HG02571 (cell line): Measurements from ENCODE around the gene TRABD2B.
"Not testable (repeated sequence)": the region's sequence is repeated elsewhere in the genome, so short reads cannot be mapped to it uniquely, and the experiment has no call there.

Source experiments
- ATAC-seq: cut with Tn5 transposase; IDR thresholded peaks from one replicate; pipeline ENCODE4 v1.9.1; 2021; ENCODE audit warnings: mild to moderate bottlenecking, moderate library complexity; ENCODE audit not compliant: unreplicated experiment

Gene TRABD2B

DNA sequence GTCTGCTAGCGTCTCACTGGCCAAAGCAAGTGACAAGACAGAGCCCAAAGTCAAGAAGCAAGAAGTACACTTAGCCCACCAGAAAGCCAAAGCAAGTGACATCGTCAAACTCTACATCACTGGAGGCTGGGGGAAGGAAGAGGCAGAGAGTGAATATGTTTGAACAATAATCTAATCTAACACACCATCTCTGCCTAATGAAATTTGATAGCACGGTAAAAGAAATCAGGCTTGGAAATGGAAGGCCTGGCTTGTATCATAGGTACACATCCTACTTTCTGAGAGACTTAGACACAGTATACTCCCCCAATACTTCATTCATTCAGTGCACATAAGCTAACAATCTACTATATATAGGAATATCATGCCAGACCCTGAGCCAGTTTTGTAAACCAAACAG lies 26.3 kb downstream of the TRABD2B start:
- ATAC-seq = no peak

DNA sequence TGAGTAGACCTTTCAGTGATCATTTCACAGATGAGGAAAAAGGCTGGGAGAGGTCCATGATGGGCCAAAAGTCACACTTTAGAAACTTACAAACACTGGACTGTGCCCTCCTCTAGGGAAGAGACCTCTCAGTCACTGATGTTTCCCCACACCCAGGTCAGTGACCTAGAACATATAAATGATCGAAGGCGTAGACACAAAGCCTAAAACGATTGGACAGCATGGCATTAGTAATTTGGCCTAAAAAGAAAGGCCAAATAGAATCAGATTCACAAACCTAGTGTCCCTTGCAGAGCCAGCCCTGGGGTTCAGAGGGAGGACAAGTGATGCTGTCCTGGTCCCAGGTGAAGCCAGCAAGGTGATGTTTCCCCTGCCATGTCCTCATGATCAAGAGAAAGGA lies 27.7 kb downstream of the TRABD2B start:
- ATAC-seq = no peak

DNA sequence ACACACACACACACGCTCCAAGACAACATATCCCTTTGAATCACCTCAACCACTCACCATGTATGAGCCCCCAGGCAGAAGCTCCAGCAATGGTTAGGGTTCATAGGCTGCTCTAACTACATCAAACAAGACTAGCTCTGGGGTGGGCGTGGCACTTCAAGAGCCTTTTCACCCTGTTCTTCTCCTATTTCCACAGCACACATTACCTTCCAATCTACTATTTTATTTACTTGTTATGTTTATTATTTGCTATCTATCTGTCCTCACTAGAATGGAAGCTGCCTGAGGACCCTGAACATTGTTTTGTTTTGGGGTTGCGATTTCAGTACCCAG lies 28.7 kb downstream of the TRABD2B start:
- ATAC-seq = no peak

DNA sequence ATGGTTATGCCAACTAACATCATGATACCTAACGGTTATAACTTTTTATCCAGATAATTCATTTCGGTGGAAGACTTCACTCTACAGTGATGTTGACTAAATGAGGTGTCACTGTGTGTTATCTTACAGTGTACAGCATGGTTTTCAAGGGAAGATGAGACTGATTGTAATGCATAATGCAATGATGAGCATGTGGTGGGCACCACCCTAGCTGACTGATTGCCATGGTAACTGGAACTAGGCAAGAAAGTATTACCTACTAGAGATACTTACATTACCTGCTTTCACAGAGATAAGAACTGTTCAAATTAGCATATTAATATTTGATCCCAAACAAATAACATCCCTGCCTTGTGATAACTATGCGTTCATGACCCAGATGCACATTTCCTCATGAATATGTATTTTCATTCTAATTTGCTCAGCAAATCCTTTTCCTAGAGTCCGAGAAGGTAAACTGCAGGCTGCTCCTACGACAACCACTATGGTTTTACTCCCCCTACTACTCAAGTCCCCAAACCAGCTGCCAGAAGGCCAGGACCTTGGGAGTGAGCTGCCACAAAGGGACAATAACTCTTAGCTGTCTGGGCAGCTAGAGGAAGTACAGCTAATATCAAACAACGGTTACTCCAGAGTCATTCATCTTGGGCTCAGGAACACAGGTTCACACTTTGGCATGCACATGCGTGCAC lies 29.2 kb downstream of the TRABD2B start:
- no peak for ATAC-seq

DNA sequence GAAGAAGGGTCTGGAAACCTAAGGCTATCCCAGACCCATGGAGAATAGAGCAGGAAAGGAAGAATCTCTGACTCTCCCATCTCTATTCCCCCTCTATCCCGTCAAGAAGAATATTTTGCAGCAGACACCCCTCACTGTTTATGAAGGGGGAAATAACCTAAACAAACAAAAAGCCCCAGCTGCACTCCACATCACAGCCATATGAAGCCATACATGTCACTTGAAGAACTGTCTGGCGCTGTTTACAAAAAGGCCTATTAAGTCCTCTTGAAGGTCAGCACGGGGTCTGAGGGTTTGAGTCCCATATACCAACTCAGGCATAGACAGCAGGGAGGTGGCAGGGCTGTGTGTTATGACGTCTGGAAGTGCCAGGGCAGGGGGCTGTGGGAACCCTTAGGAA lies 31.4 kb downstream of the TRABD2B start:
- ATAC-seq = no peak

DNA sequence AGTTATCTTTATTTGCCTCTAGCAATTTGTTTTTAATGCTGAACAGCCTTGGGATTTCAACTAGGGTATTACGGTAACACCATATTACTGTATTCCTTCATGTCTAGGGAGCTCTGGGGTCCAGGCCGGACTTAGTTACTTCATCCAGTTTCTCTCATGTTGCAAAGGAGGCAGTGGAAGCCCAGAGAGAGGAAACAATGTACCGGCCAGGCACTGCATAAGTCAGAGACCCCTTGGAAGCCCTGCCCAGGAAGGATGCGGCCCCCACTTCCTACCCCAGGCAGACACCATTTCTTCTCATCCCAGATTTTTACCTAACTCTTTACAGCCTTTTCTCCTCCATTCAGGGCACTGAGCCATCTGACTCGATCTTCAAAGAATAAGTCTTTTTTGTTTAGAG lies 32.5 kb downstream of the TRABD2B start:
- no peak for ATAC-seq

DNA sequence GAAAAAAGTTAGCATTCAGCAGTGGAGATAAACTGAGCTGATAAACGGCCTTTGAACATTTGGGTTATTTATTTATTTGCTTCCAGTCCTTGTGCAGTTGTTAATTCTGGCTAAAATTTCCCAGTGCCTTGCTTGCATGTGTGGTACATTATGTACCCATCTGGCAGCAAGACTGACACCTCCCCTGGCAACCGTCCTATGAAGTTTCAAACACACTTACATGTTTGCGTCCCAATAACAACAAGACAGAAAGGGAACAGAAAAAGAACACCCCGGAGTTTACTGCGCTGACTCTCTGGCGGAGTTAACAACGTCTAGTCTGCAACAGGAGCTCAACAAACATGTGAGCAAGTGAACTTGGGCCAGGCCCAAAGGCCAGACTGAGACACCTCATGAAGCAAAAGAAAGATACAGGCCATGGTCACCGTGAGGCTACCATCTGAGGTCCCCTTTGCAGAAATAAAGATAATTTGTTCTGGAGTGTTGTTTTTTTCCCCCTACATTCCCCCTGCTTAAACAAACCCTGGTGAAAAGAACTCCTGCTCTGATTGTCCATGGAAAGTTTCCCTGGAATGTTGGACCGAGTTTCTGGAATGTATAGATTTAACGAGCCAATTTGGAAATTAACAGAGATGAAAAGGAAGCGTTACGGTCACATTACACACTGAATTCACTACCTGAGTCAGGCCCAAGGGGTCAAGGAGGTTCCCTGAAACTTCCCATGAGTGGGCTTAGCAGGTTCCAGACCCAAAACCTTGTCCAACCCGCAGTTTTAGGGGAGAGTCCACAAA lies 33.4 kb downstream of the TRABD2B start:
- ATAC-seq = no peak

DNA sequence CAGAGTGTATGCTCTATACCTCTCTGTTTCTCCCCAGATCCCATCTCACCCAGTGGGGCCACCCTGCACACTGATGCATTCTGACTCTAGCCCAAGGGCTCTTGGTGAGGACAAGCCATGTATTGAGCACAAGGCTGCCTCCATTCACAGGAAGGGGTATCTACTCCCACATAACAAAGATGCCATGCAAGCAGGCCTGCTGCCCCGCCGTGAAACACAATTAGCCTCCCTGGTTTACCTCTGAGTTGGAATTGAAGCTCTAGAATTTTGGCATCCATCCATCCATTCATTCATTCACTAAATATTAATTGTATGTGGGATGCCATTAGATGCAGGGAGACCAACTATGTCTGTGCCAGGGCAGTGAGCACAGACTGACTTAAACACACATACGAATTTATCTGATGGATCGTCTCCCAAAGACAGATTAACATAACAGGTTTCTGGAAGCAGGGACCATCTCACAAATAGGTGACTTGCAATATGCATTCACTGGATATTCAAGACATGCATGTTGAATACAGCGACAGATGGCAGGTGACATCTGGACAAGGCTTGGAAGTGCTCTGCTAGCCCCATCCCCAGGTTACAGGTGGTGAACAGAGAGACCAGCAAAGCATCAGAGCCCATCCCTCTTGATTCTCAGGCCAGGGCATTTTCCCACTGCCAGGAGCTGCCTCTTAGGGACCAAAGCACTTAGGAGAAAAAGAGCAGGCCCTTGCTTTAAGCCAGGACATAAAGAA lies 34.3 kb downstream of the TRABD2B start:
- no peak for ATAC-seq

DNA sequence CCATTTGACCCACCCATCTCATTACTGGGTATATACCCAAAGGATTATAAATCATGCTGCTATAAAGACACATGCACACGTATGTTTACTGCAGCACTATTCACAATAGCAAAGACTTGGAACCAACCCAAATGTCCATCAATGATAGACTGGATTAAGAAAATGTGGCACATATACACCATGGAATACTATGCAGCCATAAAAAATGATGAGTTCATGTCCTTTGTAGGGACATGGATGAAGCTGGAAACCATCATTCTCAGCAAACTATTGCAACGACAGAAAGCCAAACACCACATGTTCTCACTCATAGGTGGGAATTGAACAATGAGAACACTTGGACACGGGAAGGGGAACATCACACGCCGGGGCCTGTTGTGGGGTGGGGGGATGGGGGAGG lies 35.4 kb downstream of the TRABD2B start:
- ATAC-seq = not testable (repeated sequence)

DNA sequence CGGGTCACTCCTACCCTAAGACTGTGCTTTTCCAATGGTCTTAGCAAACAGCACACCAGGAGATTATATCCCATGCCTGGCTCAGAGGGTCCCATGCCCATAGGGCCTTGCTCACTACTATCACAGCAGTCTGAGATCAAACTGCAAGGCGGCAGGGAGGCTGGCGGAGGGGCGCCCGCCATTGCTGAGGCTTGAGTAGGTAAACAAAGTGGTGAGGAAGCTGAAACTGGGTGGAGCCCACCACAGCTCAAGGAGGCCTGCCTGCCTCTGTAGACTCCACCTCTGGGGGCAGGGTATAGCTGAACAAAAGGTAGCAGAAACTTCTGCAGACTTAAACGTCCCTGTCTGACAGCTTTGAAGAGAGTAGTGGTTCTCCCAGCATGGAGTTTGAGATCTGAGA lies 40.7 kb downstream of the TRABD2B start:
- ATAC-seq = not testable (repeated sequence)

DNA sequence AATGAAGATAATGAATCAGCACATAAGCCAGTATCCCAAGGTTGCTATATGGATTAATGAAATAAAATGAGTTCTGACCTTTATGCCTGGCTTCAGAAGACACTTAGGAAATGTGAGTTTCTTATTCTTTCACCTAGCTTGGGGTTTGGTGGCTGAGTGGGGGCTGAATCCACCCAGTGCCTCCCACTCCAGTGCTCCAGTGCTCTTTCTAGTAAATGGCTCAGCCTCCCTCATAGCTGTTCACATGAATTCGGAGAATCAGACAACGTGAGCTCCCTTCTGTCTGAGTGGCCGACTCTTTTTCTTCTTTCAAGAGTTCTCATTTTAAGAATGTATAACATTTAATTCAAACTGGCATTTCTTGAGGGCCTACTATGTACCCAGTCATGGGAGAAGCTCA lies 43.5 kb downstream of the TRABD2B start:
- ATAC-seq = no peak

DNA sequence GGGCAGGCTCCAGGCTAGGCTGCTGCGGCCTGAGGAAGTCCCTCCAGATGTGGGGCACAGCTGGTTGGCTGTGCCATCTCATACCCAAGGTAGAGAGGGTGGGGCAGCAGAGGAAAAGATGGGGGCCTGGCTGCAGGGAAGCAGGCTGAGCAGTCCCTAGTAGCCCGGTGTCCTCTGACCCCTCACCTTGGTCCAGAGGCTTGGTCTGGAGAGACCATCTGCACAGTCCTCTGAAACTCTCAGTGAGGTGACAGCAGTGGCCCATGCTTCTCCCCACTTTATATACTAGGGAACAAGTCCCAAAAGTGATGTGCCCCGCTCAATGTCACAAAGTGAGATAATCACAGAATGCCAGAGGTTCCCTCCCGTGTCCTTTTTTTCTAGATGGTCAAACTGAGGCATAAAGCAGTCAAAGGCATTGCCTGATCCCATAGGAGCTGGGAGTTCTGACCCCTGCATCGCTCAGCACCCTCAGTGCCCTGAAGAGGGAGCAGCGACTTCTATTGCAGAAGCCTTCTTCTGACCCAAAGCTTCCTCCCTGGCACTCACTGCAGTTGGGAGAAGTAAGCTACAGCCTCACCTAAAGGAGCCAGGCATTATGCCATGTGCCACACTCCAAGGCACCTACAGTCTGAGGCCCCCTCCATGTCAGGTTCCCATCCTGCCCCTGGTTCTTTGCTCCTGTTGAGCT lies 45.5 kb downstream of the TRABD2B start:
- ATAC-seq = no peak

DNA sequence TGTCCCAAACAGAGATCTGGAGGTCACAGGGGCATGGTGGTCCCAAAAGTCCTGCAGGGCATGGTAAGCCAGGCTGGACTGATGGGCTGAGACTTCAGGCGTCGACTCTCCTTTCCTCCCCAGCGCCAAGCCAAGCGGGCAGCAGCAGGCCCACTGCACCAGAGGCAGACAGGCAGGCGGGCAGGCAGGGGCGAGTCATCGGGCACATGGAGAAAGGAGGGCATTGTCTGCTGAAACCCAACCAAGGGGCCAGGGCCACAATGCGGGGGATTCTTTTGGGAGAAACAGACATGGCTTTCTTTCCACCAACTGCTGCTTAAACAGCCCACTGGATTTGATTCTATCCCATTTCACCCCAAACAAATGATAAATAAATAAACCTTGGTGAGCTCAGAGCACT lies 46.2 kb downstream of the TRABD2B start:
- ATAC-seq = no peak

DNA sequence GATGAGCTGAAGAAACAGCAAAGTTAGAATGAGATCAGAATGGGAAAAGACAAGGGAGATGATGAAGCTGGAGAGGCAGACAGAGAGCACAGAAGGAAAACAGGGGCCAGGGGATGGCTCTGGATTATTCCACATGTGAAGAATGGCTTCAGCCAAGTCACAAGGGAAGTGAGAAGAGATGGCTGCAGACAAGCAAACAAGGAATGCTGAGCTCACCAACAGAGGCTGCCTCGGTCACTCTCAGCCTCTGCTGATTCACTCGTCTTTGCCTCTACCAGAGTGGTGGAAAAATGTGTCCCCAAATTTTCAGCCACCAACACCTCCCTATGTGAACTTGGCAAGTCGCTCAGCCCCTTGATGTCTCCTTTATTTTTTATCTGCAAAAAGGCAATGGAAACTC lies 46.7 kb downstream of the TRABD2B start:
- ATAC-seq = no peak

DNA sequence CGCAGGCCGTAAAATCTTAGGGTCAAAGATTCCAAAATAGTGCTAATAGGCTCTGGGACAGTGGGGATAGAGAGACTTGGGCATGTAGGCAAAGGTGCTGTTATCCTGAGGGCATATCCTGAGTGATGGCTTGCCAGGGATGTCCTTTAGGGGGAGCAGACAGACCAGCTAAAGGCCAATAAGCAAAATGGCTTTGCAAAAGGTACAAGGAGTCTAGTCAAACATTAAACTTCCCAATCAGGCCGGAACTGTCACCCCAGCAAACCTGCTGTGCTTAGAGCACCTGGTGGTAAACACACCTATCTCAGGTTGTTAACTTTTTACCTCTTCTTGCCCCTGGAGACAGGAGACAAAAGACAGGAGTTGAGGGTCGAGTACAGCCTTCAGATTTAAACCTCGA lies 49.1 kb downstream of the TRABD2B start:
- ATAC-seq = no peak

DNA sequence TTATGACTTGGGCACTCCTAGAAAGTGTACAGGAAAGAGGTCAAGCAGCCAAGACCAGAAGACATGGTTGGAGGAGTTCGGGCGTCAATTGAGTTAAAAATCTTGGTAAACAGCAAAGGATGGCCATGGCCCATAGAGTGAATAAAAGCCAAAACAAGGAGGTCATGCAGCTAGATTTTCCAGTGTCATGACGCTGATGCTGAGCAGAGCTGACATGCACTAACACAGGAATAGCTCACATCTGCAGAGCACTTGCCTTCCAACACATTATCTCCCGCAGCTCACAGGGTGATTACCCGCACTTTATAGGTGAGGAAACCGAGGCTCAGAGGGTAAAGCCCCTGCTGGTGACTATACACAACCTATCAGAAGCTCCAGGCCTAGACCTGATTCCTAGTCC lies 49.7 kb downstream of the TRABD2B start:
- no peak for ATAC-seq

DNA sequence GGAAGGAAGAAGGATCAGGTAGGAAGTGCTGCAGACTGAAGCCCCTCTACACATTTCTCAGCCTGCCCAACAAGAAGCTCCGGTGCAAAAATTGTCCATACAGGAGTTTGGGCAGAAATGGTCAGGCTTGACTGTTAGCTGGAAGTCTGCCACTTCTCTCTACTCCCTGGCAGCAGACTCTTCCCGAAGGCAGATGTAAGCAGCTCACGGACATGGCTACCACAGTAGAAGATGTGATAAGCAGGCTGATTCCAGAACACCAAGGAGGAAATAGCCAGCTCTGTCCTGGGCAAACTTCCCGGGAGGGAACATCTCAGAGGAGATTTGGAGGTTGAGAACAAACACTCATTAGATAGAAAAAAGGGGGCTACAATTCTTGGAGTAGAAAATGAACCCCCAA lies 52.6 kb downstream of the TRABD2B start:
- ATAC-seq = no peak

DNA sequence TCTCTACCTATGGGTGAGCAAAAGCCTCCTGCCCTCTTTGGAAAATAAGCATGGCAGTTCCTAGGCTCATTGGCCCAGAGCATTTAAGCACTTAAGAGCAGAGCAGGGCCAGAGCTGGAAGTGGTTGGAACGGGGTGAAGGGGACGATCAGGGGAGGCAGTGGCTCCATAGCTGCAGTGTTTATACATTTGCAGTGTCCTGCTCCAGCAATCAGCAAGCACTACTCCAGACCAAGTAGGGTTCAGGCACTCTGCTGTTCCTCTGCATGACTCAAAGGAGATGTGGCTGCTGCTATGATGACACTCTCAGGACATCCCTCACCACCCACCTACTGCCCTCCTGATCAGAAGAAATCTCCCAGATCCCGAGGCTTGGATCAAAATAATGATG lies 55.0 kb downstream of the TRABD2B start:
- ATAC-seq = no peak

DNA sequence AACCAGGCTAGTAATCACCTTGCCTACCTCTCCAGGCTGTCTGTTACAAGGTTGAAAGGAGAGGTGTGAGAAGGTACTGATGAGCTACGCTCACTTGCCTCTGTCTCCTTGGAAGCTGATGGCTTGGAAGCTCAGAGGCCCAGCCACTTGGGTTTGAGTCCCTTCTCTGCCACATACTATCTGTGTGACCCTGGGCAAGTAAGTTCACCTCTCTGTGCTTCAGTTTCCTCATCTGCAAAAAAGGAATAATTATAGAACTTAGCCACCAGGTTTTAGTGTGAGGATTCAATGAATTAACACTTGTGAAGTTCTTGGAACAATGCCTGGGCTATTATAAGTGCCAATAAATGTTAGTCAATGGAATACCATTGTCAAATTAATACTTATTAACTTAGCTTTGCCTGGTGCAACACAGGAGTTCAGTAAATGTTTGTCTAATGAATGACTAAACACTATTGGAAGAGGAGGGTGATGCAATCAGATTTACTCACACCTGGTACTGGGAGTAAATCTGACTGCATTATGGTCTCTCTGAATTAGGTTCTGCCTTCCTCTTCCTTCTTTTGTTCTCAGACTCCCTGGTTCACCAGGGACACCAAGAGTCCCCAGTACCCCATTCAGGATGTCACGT lies 55.5 kb downstream of the TRABD2B start:
- ATAC-seq = no peak

DNA sequence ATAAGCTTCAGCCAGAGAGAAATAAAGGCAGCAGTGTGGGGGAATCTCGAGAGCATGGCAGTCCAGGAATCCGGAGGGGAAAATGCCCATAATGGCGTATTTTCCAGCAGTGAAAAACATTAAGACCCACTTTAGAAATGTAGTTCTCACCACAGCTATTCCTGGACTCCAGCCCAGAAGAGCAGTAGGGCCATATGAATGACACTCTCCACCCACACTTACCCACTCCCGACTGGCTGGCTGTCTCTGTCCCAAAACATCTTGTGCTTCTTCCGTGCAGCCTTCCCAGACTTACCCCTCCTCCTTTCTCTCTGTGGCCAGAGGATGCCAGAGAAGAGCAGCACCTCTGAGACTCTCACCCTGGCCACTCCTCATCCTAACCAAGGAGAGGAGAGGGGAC lies 56.4 kb downstream of the TRABD2B start:
- ATAC-seq = no peak

DNA sequence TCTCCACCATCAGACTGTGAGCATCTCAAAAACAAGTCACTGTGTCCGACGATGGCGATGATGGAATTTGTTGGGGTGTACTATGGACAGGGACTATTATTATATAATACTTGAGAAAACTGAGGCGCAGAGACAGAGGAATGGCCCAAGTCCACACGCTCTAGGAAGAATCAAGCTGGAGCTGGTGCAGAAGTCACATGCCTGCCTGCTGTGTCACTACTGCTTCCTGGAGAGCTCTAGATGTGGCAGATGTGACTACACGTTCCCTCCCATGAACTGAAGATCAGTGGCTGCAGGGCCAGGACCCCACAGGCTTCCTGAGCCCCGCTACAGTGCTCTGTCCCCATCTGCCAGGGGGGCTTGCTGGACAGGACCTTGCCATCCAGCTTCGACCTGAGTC lies 56.9 kb downstream of the TRABD2B start:
- no peak for ATAC-seq
